HCT116 (cell line): ENCODE measurements around the gene NOP16. TPM values are rescaled to one million over a fixed set of nuclear protein-coding genes. Genes with fewer than 3 reads are reported as not detected.

Experiments
- ATAC-seq: fragments of 200-7000 bp; cut with Tn5 transposase; 2 replicates; pipeline ENCODE4 v1.9.1; 2020; ENCODE audit warnings: mild to moderate bottlenecking, moderate library complexity
- BruUV-seq: library from RNA; stranded (reverse); fragments of 400-500 nt; replicated peaks from 2 replicates; lab custom pipeline; 2021; lab: Mats Ljungman, UMichigan
- CTCF ChIA-PET: fragments of 300-600 bp; sonication (Branson Sonifier 250); formaldehyde crosslinking; loops from one replicate; lab custom pipeline; 2021; ENCODE audit warnings: antibody characterized with exemption; lab: Charles Lee
- POLR2A ChIA-PET: fragments of 300-600, 350-600 bp; sonication (Branson Sonifier 250); formaldehyde crosslinking; loops from one replicate; lab custom pipeline; 2021; ENCODE audit warnings: antibody characterized with exemption; lab: Charles Lee
- RAD21 ChIA-PET, 2 experiments: fragments of 300-600 bp; sonication (Branson Sonifier 250); formaldehyde crosslinking; loops; one replicate each; lab custom pipeline; 2023; ENCODE audit warnings: low total read pairs in 2 of 2; ENCODE audit not compliant: uncharacterized antibody in 2 of 2, unreplicated experiment in 2 of 2, low non-redundant PET in 1 of 2; lab: Charles Lee
- DNase-seq: peaks from one replicate; pipeline ENCODE4 v3.0.0-alpha.2; 2010; ENCODE audit warnings: low read depth, low spot score
- H2AFZ ChIP-seq: fragments of 200-600 bp; shearing (Covaris generic), sonication (generic); 2 replicates; pipeline ENCODE4 v1.6.1; 2017; ENCODE audit warnings: low read depth, mixed run types, mixed read lengths, antibody characterized with exemption, low read length; ENCODE audit not compliant: poor library complexity, severe bottlenecking
- H3K27ac ChIP-seq: 2 replicates; pipeline ENCODE4 v1.5.1; 2012; ENCODE audit warnings: low read depth, low read length
- H3K27me3 ChIP-seq: fragments of 200-600 bp; sonication (generic); 2 replicates; pipeline ENCODE4 v1.6.1; 2016; ENCODE audit warnings: mixed run types, low read length, mixed read lengths; ENCODE audit not compliant: insufficient read depth
- H3K36me3 ChIP-seq, 2 experiments: fragments of 200-500 bp in 1 of 2; fragments of 200-600 bp in 1 of 2; sonication (Bioruptor generic) in 1 of 2; sonication (generic) in 1 of 2; 2 replicates each; pipeline versions ENCODE4 v1.5.1 to v1.6.1; 2014 to 2016; ENCODE audit warnings: low read length in 2 of 2, inconsistent platforms in 1 of 2, mixed read lengths in 1 of 2, mixed run types in 1 of 2; ENCODE audit not compliant: insufficient read depth in 2 of 2, control insufficient read depth in 1 of 2
- H3K4me1 ChIP-seq, 2 experiments: fragments of 200-600 bp in 1 of 2; sonication (generic) in 1 of 2; 2 replicates each; pipeline versions ENCODE4 v1.5.1 to v1.6.1; 2012 to 2017; ENCODE audit warnings: low read length in 2 of 2, inconsistent platforms in 1 of 2, mild to moderate bottlenecking in 1 of 2, mixed read lengths in 1 of 2, mixed run types in 1 of 2, moderate library complexity in 1 of 2; ENCODE audit not compliant: insufficient read depth in 2 of 2, control insufficient read depth in 1 of 2
- H3K4me2 ChIP-seq: fragments of 200-600 bp; sonication (generic); 2 replicates; pipeline ENCODE4 v1.6.1; 2017; ENCODE audit warnings: mixed run types, low read length, mixed read lengths
- H3K4me3 ChIP-seq, 2 experiments: fragments of 200-600 bp in 1 of 2; sonication (generic) in 1 of 2; replicated peaks in 1 of 2; 2 replicates each; pipeline ENCODE4 v1.5.1; 2011 to 2016; ENCODE audit warnings: low read length in 2 of 2, control low read depth in 1 of 2, low read depth in 1 of 2, mild to moderate bottlenecking in 1 of 2, mixed read lengths in 1 of 2, mixed run types in 1 of 2
- H3K79me2 ChIP-seq: fragments of 200-600 bp; sonication (generic); 2 replicates; pipeline ENCODE4 v1.6.1; 2017; ENCODE audit warnings: mild to moderate bottlenecking, mixed run types, low read length, moderate library complexity, mixed read lengths; ENCODE audit not compliant: insufficient read depth
- H3K9ac ChIP-seq: fragments of 200-600 bp; sonication (generic); 2 replicates; pipeline ENCODE4 v1.6.1; 2016; ENCODE audit warnings: low read length, mixed read lengths
- H3K9me2 ChIP-seq: fragments of 200-600 bp; sonication (generic), shearing (Covaris generic); 2 replicates; pipeline ENCODE4 v1.6.1; 2017; ENCODE audit warnings: mixed run types, mild to moderate bottlenecking, moderate library complexity; ENCODE audit not compliant: insufficient read depth
- H3K9me3 ChIP-seq, 2 experiments: fragments of 200-500 bp in 1 of 2; fragments of 200-600 bp in 1 of 2; sonication (Bioruptor generic) in 1 of 2; sonication (generic) in 1 of 2; 2 replicates each; pipeline ENCODE4 v1.6.1; 2014 to 2017; ENCODE audit warnings: low read length in 2 of 2, mixed read lengths in 2 of 2, inconsistent platforms in 1 of 2, low read depth in 1 of 2, mild to moderate bottlenecking in 1 of 2, mixed run types in 1 of 2, moderate library complexity in 1 of 2; ENCODE audit not compliant: control insufficient read depth in 1 of 2, insufficient read depth in 1 of 2
- H4K20me1 ChIP-seq: fragments of 200-600 bp; sonication (generic), shearing (Covaris generic); 2 replicates; pipeline ENCODE4 v1.6.1; 2017; ENCODE audit warnings: mixed run types, mild to moderate bottlenecking, moderate library complexity; ENCODE audit not compliant: insufficient read depth
- ATF3 ChIP-seq: IDR thresholded peaks from 2 replicates; pipeline ENCODE4 v1.6.1; 2012
- CBX3 ChIP-seq: IDR thresholded peaks from 2 replicates; pipeline ENCODE4 v1.6.1; 2012; ENCODE audit warnings: low read depth
- CEBPB ChIP-seq: IDR thresholded peaks from 2 replicates; pipeline ENCODE4 v1.6.1; 2012; ENCODE audit warnings: low read depth
- EGR1 ChIP-seq: IDR thresholded peaks from 2 replicates; pipeline ENCODE4 v1.6.1; 2012; ENCODE audit warnings: low read depth
- ELF1 ChIP-seq: IDR thresholded peaks from 2 replicates; pipeline ENCODE4 v1.6.1; 2012; ENCODE audit warnings: low read depth, borderline replicate concordance
- EZH2 ChIP-seq: fragments of 200-600 bp; sonication (generic); IDR thresholded peaks from 2 replicates; pipeline ENCODE4 v1.6.1; 2017; ENCODE audit warnings: antibody characterized with exemption, mixed run types
- EZH2phosphoT487 ChIP-seq: fragments of 200-600 bp; IDR thresholded peaks from 2 replicates; pipeline ENCODE4 v1.6.1; 2018; ENCODE audit warnings: antibody characterized with exemption, borderline replicate concordance
- FOSL1 ChIP-seq: IDR thresholded peaks from 2 replicates; pipeline ENCODE4 v1.6.1; 2012; ENCODE audit warnings: low read depth
- JUND ChIP-seq: IDR thresholded peaks from 2 replicates; pipeline ENCODE4 v1.6.1; 2012
- POLR2A ChIP-seq: IDR thresholded peaks from 2 replicates; pipeline ENCODE4 v1.7.0; 2011; ENCODE audit warnings: borderline replicate concordance; ENCODE audit not compliant: insufficient read depth, insufficient read length; ENCODE audit errors: extremely low read depth
- POLR2AphosphoS5 ChIP-seq: IDR thresholded peaks from 2 replicates; pipeline ENCODE4 v1.6.1; 2011; ENCODE audit warnings: mild to moderate bottlenecking, low read depth, low read length, moderate library complexity
- SIN3A ChIP-seq: IDR thresholded peaks from 2 replicates; pipeline ENCODE4 v1.6.1; 2012; ENCODE audit warnings: low read depth
- SP1 ChIP-seq: IDR thresholded peaks from 2 replicates; pipeline ENCODE4 v1.6.1; 2012; ENCODE audit warnings: low read depth
- TCF7L2 ChIP-seq: IDR thresholded peaks from 2 replicates; pipeline ENCODE4 v1.7.0; 2011; ENCODE audit warnings: borderline replicate concordance, inconsistent platforms; ENCODE audit not compliant: insufficient read depth, insufficient read length; ENCODE audit errors: extremely low read depth
- ZBTB33 ChIP-seq: IDR thresholded peaks from 2 replicates; pipeline ENCODE4 v1.6.1; 2011; ENCODE audit warnings: mild to moderate bottlenecking, low read length, moderate library complexity; ENCODE audit not compliant: insufficient replicate concordance; ENCODE audit errors: extremely low read depth
- ZFX ChIP-seq: fragments of 450-650 bp; IDR thresholded peaks from 2 replicates; pipeline ENCODE4 v1.6.1; 2017
- intact Hi-C: fragments of 100-400 bp; cut with micrococcal nuclease; formaldehyde crosslinking; loops from 2 replicates; pipeline ENCODE4 v1.10.0; 2022
- total RNA-seq: library from RNA; stranded (reverse); gene quantifications from one replicate; pipeline ENCODE4 v1.2.1, GENCODE V29; 2021; ENCODE audit not compliant: unreplicated experiment
- TF ChIP-seq, protein P1 (sequence below), 3 experiments: fragments of 200-600 bp in 1 of 3; sonication (generic) in 1 of 3; IDR thresholded peaks in 2 of 3; conservative IDR thresholded peaks in 1 of 3; 2 replicates each; pipeline ENCODE4 v1.5.1; 2012 to 2017; ENCODE audit warnings: low read depth in 2 of 3, low read length in 2 of 3, antibody characterized with exemption in 1 of 3, borderline replicate concordance in 1 of 3, control low read depth in 1 of 3, mild to moderate bottlenecking in 1 of 3, mixed read lengths in 1 of 3, mixed run types in 1 of 3, moderate library complexity in 1 of 3; ENCODE audit not compliant: insufficient read depth in 1 of 3

The NOP16 gene
- total RNA-seq, 1 experiment from 2014 or later, result 67.1 TPM

DNA sequence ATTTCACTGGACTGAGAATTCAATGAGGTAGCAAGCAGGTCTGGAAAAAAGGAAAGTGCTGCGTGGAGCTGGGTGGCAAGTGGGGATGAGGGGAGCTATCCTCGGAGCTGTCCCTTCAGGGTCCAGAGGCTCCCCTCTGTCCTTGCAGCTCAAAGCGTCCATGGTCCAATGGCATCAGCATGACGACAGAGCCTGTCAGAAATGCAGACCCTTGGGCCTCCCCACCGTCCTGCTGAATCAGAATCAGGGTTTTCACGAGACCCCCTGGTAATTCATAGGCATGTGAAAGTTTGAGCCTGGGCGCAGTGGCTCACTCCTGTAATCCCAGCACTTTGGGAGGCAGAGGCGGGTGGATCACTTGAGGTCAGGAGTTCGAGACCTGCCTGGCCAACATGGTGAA, 5.7 kb upstream of the NOP16 start (continued):
- TF ChIP-seq ZBTB33 (no peak), TCF7L2 (no peak), SIN3A (no peak), ZFX (no peak)
- TF ChIP-seq, all 23 proteins: peak for 0

DNA sequence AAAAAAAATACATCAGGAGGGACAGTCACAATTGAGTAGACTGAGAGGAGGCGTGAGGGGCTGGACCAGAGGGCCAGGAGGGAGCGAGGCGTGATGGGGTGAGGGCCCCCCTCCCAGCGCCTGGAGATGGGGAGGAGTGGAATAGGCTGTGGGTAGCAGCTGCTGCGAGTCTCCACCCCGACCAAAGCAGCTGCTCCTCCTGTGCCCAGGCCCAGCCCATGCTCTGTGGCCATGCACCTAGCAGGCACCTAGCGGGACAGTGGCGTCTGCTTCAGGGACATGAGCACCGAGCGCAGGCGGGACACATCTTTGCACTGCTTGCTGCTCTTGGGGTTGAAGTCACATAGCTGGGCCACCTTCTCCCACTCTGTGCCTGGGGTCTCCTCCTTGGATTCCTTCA, 4.1 kb upstream of the NOP16 start:
- intact Hi-C loops, result no loop called here

More for the DNA sequence above, 4.1 kb upstream of the NOP16 start:
- DNase-seq, result no peak
- Histone ChIP-seq H3K79me2 (peaks cover 28% of the 10 kb centered on the region), H3K4me1 (peaks cover 2 to 10% of the 10 kb centered on the region in 2 experiments; a peak in 2 of 4 replicates), H3K4me3 (no peak overlapping the region), H3K36me3 (peaks cover 2 to 11% of the 10 kb centered on the region in 2 experiments; a peak in 2 of 4 replicates), H4K20me1 (no peaks in the 10 kb centered on the region), H3K4me2 (no peak overlapping the region), H2AFZ (no peak overlapping the region), H3K9me2 (no peaks in the 10 kb centered on the region), H3K27me3 (no peaks in the 10 kb centered on the region), H3K9me3 (no peaks in the 10 kb centered on the region), H3K9ac (no peak overlapping the region), H3K27ac (no peak overlapping the region)
- CTCF ChIA-PET, result no interaction called here
- POLR2A ChIA-PET, result no interaction called here
- no peak for ATAC-seq
- no peak for TF ChIP-seq FOSL1
- TF ChIP-seq POLR2AphosphoS5, result no peak
- TF ChIP-seq EGR1, result no peak
- no peak for TF ChIP-seq CEBPB
- TF ChIP-seq EZH2, result no peak
- TF ChIP-seq, protein P1, sequence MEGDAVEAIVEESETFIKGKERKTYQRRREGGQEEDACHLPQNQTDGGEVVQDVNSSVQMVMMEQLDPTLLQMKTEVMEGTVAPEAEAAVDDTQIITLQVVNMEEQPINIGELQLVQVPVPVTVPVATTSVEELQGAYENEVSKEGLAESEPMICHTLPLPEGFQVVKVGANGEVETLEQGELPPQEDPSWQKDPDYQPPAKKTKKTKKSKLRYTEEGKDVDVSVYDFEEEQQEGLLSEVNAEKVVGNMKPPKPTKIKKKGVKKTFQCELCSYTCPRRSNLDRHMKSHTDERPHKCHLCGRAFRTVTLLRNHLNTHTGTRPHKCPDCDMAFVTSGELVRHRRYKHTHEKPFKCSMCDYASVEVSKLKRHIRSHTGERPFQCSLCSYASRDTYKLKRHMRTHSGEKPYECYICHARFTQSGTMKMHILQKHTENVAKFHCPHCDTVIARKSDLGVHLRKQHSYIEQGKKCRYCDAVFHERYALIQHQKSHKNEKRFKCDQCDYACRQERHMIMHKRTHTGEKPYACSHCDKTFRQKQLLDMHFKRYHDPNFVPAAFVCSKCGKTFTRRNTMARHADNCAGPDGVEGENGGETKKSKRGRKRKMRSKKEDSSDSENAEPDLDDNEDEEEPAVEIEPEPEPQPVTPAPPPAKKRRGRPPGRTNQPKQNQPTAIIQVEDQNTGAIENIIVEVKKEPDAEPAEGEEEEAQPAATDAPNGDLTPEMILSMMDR (IDR thresholded peaks at IDR 0.05 in 2 of 3, conservative IDR thresholded peaks at IDR 0.05 in 1 of 3; ENCODE audit: borderline replicate concordance in 1 of 3, insufficient read depth in 1 of 3, low read depth in 2 of 3, low read length in 2 of 3), result no peak
- TF ChIP-seq SP1, result no peak
- no peak for TF ChIP-seq ELF1
- TF ChIP-seq EZH2phosphoT487, result no peak
- no peak for TF ChIP-seq CBX3
- TF ChIP-seq JUND, result no peak
- no peak for TF ChIP-seq TCF7L2
- TF ChIP-seq POLR2A, result no peak
- no peak for TF ChIP-seq ATF3
- RAD21 ChIA-PET, result no interaction called here
- BruUV-seq, result no TSS peak
